Colonic mucosa (tissue), 4 donors: ENCODE results near the gene YWHAQ. TPM values are rescaled to one million over a fixed set of nuclear protein-coding genes. Genes with fewer than 3 reads are reported as not detected.

Experiments used
- DNase-seq: peaks from one replicate; pipeline ENCODE4 v3.0.0-alpha.2; 2020
- H3K27ac ChIP-seq: fragments of 200-600 bp; one replicate; pipeline ENCODE4 v1.8.0; 2021
- H3K27me3 ChIP-seq: fragments of 200-600 bp; one replicate; pipeline ENCODE4 v1.8.0; 2021
- H3K36me3 ChIP-seq: fragments of 200-600 bp; one replicate; pipeline ENCODE4 v1.8.0; 2021
- H3K4me1 ChIP-seq: fragments of 200-600 bp; one replicate; pipeline ENCODE4 v1.8.0; 2021; ENCODE audit warnings: mild to moderate bottlenecking
- H3K4me3 ChIP-seq: fragments of 200-600 bp; one replicate; pipeline ENCODE4 v1.8.0; 2021
- H3K9ac ChIP-seq, 2 donors: one replicate each; pipeline ENCODE4 v1.7.0; 2013; ENCODE audit warnings: control low read depth in 2 of 2, low read depth in 2 of 2, low read length in 2 of 2
- H3K9me3 ChIP-seq: fragments of 200-600 bp; one replicate; pipeline ENCODE4 v1.8.0; 2021
- CTCF ChIP-seq: fragments of 200-600 bp; IDR thresholded peaks from one replicate; pipeline ENCODE4 v1.8.0; 2022; ENCODE audit warnings: antibody characterized with exemption, mild to moderate bottlenecking
- intact Hi-C: fragments of 100-400 bp; cut with DNase I; formaldehyde crosslinking; loops from one replicate; pipeline ENCODE4 v1.14.1; 2022
- total RNA-seq, 2 donors: library from RNA; stranded (reverse); fragmentation: NEBNext Ultra II Directional in 1 of 2; extraction: Animal tissue kit (Norgen Biotek cat#: 25700) in 1 of 2; gene quantifications; one replicate each; pipeline ENCODE4 v1.2.1, GENCODE V29; 2021
- donor health status: healthy.
- donor health status: DM: no; HTN: no; CAD: no.
- donor health status: DM: no; HTN: no; CAD: no.

YWHAQ gene
- total RNA-seq, 2 donors from 2014 or later, result 246 to 299 TPM

GRCh38 chr2:9660154-9660553, 29.4 kb upstream of the YWHAQ start:
- no peak for TF ChIP-seq CTCF
- intact Hi-C loops, result no loop called here
- no peak overlapping the region for H3K4me3 ChIP-seq
- no peaks in the 10 kb centered on the region for H3K9me3 ChIP-seq
- no peak for DNase-seq
- no peaks in the 10 kb centered on the region for H3K27me3 ChIP-seq
- H3K36me3 ChIP-seq, result no peaks in the 10 kb centered on the region
- no peak overlapping the region for H3K27ac ChIP-seq
- no peak overlapping the region for H3K9ac ChIP-seq
- H3K4me1 ChIP-seq, result no peaks in the 10 kb centered on the region

GRCh38 chr2:9658972-9659371, 28.2 kb upstream of the YWHAQ start:
- Histone ChIP-seq H3K9me3 (no peaks in the 10 kb centered on the region), H3K4me3 (no peak overlapping the region), H3K36me3 (no peaks in the 10 kb centered on the region), H3K27me3 (no peaks in the 10 kb centered on the region), H3K9ac (no peak overlapping the region), H3K27ac (no peak overlapping the region), H3K4me1 (no peaks in the 10 kb centered on the region)
- no peak for TF ChIP-seq CTCF
- intact Hi-C loops, result no loop called here
- DNase-seq, result no peak

DNA sequence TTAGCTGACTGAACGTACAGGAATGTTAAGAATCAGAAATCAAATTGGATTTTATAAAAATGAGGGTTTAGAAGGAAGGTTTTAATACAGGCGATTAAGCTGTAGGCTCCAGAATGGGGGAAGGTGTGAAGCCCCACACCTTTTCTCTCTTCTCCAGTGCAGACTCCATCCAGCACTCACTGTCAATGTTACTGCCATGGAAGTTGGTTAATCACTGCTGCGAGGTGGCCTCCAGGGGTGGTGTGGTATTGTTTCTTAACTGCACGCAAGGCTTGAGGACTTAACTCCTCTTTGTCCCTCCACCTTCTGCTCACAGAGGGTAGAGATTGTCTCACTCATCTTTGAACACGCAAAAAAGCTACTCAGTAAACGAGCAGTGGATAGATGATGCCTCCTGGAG, 26.9 kb upstream of the YWHAQ start:
- Histone ChIP-seq H3K36me3 (no peaks in the 10 kb centered on the region), H3K9ac (no peak overlapping the region), H3K4me1 (no peaks in the 10 kb centered on the region), H3K27me3 (no peaks in the 10 kb centered on the region), H3K27ac (no peak overlapping the region), H3K4me3 (no peak overlapping the region), H3K9me3 (no peaks in the 10 kb centered on the region)
- no peak for TF ChIP-seq CTCF
- DNase-seq, result no peak
- intact Hi-C loops, result no loop called here

DNA sequence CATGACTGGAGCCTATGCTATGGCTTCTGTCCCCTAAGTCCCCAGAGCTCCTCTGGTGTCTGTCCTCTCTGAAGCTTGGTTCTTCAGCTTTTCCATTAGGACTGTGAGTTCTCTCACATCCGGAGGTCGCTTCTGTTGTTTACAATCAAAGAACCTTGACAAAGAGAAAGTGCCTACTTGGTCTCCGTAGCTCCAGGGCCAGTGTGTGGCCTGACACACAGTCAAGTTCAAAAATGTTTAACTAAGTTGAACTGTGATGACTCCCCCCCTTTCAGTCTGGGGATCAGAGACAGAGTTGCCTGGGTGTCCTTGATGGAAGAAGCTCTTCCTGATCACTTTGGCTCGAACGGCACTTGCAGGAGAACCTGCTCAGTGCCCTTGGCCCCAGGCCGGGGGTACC, 26.3 kb upstream of the YWHAQ start:
- Histone ChIP-seq H3K9ac (no peak overlapping the region), H3K36me3 (no peaks in the 10 kb centered on the region), H3K27ac (no peak overlapping the region), H3K9me3 (no peaks in the 10 kb centered on the region), H3K27me3 (no peaks in the 10 kb centered on the region), H3K4me1 (no peaks in the 10 kb centered on the region), H3K4me3 (no peak overlapping the region)
- DNase-seq, result no peak
- intact Hi-C loops, result no loop called here
- no peak for TF ChIP-seq CTCF

- no peak for TF ChIP-seq CTCF
- Histone ChIP-seq H3K9me3 (no peaks in the 10 kb centered on the region), H3K4me1 (no peaks in the 10 kb centered on the region), H3K27me3 (no peaks in the 10 kb centered on the region), H3K9ac (no peak overlapping the region), H3K36me3 (no peaks in the 10 kb centered on the region), H3K4me3 (no peak overlapping the region), H3K27ac (no peak overlapping the region)
- intact Hi-C loops, result no loop called here
- no peak for DNase-seq
Observed at GRCh38 chr2:9656270-9656766, 25.5 kb upstream of the YWHAQ start.
